ENCODE measurements around the gene FYN. TPM values are rescaled to one million over a fixed set of nuclear protein-coding genes. Genes with fewer than 3 reads are reported as not detected.

Gene FYN
- total and polyA plus RNA-seq, 10 of the 15 experiments (the other 5 are each of a cell fraction or from before 2014, with no cell fraction given), result 51.4 to 247 (median 138) TPM

GRCh38 chr6:111731456-111732195 lies 141.6 kb downstream of the FYN start (continued):
- TF ChIP-seq ATF3 (IDR thresholded peaks at IDR 0.05; ENCODE audit: borderline replicate concordance, extremely low read depth, low read depth, low read length), result no peak
- TF ChIP-seq TCF7 (IDR thresholded peaks at IDR 0.05; ENCODE audit: borderline replicate concordance), result no peak
- peak; percentile 68 for TF ChIP-seq ATF7 (IDR thresholded peaks at IDR 0.05; ENCODE audit: low read depth)
- TF ChIP-seq, protein P1, sequence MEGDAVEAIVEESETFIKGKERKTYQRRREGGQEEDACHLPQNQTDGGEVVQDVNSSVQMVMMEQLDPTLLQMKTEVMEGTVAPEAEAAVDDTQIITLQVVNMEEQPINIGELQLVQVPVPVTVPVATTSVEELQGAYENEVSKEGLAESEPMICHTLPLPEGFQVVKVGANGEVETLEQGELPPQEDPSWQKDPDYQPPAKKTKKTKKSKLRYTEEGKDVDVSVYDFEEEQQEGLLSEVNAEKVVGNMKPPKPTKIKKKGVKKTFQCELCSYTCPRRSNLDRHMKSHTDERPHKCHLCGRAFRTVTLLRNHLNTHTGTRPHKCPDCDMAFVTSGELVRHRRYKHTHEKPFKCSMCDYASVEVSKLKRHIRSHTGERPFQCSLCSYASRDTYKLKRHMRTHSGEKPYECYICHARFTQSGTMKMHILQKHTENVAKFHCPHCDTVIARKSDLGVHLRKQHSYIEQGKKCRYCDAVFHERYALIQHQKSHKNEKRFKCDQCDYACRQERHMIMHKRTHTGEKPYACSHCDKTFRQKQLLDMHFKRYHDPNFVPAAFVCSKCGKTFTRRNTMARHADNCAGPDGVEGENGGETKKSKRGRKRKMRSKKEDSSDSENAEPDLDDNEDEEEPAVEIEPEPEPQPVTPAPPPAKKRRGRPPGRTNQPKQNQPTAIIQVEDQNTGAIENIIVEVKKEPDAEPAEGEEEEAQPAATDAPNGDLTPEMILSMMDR (IDR thresholded peaks at IDR 0.05 in 2 of 3, conservative IDR thresholded peaks at IDR 0.05 in 1 of 3; ENCODE audit: control insufficient read depth in 2 of 3, extremely low read depth in 1 of 3, insufficient read depth in 1 of 3, low read depth in 3 of 3, low read length in 3 of 3), result no peak
- no peak for TF ChIP-seq SIN3A (IDR thresholded peaks at IDR 0.05; ENCODE audit: low read depth, low read length)
- TF ChIP-seq NFIC (IDR thresholded peaks at IDR 0.05; ENCODE audit: low read depth, low read length), result peak; percentile 46; the same call in 1 of the 2 replicates
- peak; percentile 64 for TF ChIP-seq RUNX3 (IDR thresholded peaks at IDR 0.05; ENCODE audit: low read length)
- no peak for TF ChIP-seq MYC (IDR thresholded peaks at IDR 0.05; ENCODE audit: insufficient read depth, insufficient read length, insufficient replicate concordance, low read length, severe bottlenecking)
- TF ChIP-seq SUZ12 (IDR thresholded peaks at IDR 0.05; ENCODE audit: unreplicated experiment), result no peak
- TF ChIP-seq BMI1 (IDR thresholded peaks at IDR 0.05; ENCODE audit: borderline replicate concordance), result no peak
- TF ChIP-seq, protein P2, sequence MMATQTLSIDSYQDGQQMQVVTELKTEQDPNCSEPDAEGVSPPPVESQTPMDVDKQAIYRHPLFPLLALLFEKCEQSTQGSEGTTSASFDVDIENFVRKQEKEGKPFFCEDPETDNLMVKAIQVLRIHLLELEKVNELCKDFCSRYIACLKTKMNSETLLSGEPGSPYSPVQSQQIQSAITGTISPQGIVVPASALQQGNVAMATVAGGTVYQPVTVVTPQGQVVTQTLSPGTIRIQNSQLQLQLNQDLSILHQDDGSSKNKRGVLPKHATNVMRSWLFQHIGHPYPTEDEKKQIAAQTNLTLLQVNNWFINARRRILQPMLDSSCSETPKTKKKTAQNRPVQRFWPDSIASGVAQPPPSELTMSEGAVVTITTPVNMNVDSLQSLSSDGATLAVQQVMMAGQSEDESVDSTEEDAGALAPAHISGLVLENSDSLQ (IDR thresholded peaks at IDR 0.05), result no peak
- TF ChIP-seq ZBTB33 (IDR thresholded peaks at IDR 0.05), result no peak
